ENCODE results near the gene MED13. TPM values are rescaled to one million over a fixed set of nuclear protein-coding genes. Genes with fewer than 3 reads are reported as not detected.
A peak's percentile ranks its signal among the peaks of the same experiment; 100 is the strongest.

MED13 gene
- total and polyA plus RNA-seq, 4 donors, result 4.8 to 80.4 (median 47.5) TPM

DNA sequence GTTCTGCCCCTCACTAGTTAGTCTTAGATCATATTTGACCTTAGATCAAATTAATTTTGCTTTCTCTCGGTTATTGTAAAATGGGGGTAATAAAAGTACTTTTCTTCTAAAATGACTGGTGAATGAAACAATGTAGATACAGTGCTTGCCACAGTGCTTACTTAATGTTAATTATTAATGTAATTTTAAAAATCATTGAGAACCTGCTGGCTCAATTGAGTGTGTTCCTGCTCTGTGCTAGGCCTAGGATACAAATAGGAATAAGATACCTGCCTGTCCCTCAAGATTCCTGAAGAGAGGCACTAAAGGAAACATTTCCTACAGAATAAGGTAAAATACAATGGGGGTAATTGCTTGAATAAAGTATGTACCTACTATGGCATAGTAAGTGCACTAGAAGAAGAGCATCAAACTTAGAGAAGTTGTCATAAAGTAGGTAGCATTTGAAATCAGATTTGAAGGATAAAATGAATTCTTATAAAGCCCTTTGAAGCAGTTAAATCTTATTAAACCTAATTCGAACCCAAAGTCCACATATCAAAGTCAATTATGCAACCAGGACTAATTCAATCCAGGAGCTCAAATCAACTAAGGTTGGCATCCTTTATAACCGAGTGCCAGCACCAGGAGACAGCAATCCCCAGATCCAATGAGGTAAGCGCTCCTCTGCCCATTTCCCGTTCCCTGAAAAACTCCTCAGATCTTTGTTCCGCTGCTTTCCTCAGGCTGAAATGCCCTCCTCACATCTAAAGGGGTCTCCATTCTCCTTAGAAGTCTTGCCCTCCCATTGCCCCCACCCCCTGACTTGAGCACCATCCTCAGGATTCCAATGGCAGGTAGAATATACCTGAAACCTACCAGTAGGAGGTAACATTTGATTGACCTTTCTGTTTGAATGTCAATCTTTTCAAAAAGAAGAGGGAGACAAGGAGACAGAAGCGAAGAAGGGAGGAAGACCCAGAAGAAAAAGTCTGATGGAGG is 2.4 kb upstream of the MED13 start:
- no peak for ATAC-seq (ENCODE audit: low FRiP score)

DNA sequence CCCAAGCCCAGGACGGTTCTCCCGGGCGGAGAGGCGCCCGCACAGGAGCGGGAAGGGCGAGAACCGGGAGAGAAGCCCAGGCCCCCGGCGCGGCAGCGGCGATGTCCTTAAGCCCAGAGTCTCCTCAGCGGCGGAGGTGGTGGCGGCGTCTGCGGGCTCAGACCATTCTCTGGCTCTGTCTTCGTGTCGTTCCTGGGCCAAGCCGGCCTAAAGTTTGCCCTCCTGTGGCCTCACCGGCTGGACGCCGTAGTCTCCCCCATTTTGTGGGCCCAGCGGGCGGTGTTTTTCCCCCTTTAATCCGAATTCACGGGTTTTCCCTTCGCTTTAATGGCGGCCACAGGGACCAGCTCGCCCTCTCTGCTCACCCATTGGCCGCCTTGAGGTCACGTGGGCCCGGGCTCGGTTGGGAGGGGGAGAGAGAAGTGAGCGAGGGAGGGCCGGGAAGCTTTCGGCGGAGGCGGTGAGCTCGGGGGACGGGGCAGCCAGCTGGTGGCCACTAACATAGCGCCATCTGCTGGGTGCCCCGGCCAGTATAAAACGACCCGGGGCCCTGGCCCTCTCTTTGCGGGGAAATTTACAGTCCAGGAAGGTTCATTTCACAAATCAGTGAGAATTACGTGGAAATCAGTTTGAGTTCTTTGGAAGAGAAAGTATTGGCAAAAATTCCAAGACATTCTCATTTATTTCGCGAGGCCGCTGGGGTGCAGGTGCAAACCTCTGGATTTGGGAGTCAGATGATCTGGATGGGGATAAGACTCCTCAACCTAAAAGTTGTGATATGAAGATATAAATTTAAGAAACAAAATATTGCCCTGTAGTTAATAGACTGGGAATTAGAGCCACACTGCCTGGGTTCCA is 762 bp upstream of the MED13 start:
- peak; percentile 99 to 100 for DNase-seq
- H3K27ac ChIP-seq (ENCODE audit: low read depth in 1 of 2, low read length in 2 of 2), result peak overlapping the region; percentile 92 to 94
- H3K27me3 ChIP-seq (ENCODE audit: control insufficient read depth in 1 of 2, insufficient read depth in 2 of 2, low read length in 1 of 2), result no peaks in the 10 kb centered on the region
- H3K36me3 ChIP-seq (ENCODE audit: control insufficient read depth in 1 of 2, insufficient read depth in 2 of 2, low read length in 1 of 2), result no peaks in the 10 kb centered on the region
- intact Hi-C loops (cut with DNase I), result loop anchor here (10.0 kb wide), 2 partner anchors 141 to 651 kb away; partner anchors contain the start of gene INTS2 (in 2 of the 2)
- peak; percentile 100 for ATAC-seq (ENCODE audit: low FRiP score)
- peak overlapping the region; percentile 97 for H3K4me3 ChIP-seq (ENCODE audit: low read length in 2 of 2)
- no peaks in the 10 kb centered on the region for H3K9me3 ChIP-seq (ENCODE audit: control insufficient read depth, low read length)
- no peaks in the 10 kb centered on the region for H3K4me1 ChIP-seq (ENCODE audit: control insufficient read depth in 1 of 2, insufficient read depth in 2 of 2, low read length in 2 of 2)
- WGBS, 2 donors, result 1 to 2% methylated on average over 51 of the region's 51 CpGs

More for the DNA sequence above, 2.4 kb upstream of the MED13 start:
- H3K9me3 ChIP-seq (ENCODE audit: control insufficient read depth, low read length), result no peaks in the 10 kb centered on the region
- H3K27me3 ChIP-seq (ENCODE audit: control insufficient read depth in 1 of 2, insufficient read depth in 2 of 2, low read length in 1 of 2), result no peaks in the 10 kb centered on the region
- WGBS, 2 donors, result 94% methylated on average over 7 of the region's 7 CpGs
- H3K4me3 ChIP-seq (ENCODE audit: low read length in 2 of 2), result no peak overlapping the region
- DNase-seq, result no peak
- no peaks in the 10 kb centered on the region for H3K36me3 ChIP-seq (ENCODE audit: control insufficient read depth in 1 of 2, insufficient read depth in 2 of 2, low read length in 1 of 2)
- intact Hi-C loops (cut with DNase I), result loop anchor here (10.0 kb wide), 2 partner anchors 143 to 653 kb away; partner anchors contain the start of gene INTS2 (in 2 of the 2)
- no peaks in the 10 kb centered on the region for H3K4me1 ChIP-seq (ENCODE audit: control insufficient read depth in 1 of 2, insufficient read depth in 2 of 2, low read length in 2 of 2)
- H3K27ac ChIP-seq (ENCODE audit: low read depth in 1 of 2, low read length in 2 of 2), result peak overlapping the region in 1 of 2 donors; percentile 28

DNA sequence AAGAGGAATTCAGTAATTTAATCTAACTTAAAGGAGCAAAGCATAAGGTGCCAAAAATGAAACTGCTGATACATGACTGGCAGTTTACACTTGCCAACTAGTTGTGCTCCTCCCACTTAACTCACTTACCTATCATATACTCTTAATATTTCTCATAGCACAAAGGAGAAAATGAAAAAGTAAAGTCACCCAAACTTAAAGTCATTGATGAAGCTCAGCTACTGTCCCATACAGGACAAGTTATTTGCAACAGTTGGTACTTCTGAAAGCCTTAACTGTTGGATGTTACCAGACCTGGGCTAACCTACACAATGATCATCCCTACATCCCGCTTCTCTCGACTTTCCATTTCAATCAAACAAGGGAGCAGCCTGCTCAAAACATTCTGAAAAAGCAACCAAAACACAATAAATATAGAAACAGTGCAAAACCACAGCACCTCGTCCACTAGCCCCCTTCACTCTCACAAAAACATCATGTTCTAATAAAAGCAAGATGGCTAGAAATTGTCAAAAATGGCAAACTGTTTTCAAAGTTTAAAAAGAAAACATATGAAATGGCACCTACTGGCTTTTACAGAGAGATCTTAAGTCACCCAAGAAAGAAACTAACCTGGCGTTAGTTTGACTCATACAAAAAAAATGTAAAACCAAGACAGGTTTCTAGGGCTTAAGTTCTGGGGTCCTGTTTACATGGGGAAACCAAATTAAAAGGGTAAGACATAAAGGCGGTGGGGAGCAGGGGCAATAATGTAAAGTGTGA is 868 bp downstream of the MED13 start:
- no peak for ATAC-seq (ENCODE audit: low FRiP score)
- Histone ChIP-seq H3K4me3 (ENCODE audit: low read length in 2 of 2) (peak overlapping the region; percentile 97), H3K27ac (ENCODE audit: low read depth in 1 of 2, low read length in 2 of 2) (peak overlapping the region; percentile 82 to 92), H3K4me1 (ENCODE audit: control insufficient read depth in 1 of 2, insufficient read depth in 2 of 2, low read length in 2 of 2) (peaks cover 0 to 3% of the 10 kb centered on the region in 2 donors), H3K9me3 (ENCODE audit: control insufficient read depth, low read length) (no peaks in the 10 kb centered on the region), H3K27me3 (ENCODE audit: control insufficient read depth in 1 of 2, insufficient read depth in 2 of 2, low read length in 1 of 2) (no peaks in the 10 kb centered on the region), H3K36me3 (ENCODE audit: control insufficient read depth in 1 of 2, insufficient read depth in 2 of 2, low read length in 1 of 2) (peaks cover 0 to 2% of the 10 kb centered on the region in 2 donors)
- intact Hi-C loops (cut with DNase I), result loop anchor here (10.0 kb wide), 2 partner anchors 139 to 649 kb away; partner anchors contain the start of gene INTS2 (in 2 of the 2)
- no peak for DNase-seq
- WGBS, 2 donors, result 1 to 2% methylated on average over 5 of the region's 5 CpGs

DNA sequence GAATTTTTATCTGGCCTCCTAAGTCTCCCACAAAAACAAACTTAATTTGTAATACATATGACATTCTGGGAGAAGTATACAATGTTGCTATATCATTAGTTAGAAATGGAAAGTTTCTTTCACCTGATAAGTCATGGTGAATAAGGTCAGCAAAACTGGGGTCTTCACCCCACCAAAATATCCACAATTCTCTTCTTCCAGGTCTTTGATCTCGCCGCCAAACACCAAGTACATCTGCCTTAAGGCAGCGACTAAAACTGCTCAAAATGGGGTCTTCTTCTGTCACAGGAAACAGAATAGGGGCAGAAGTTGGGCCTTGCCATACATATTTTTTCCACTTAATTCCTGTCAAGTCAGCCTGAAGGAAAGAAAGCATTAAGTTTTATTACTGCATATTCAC is 2.1 kb downstream of the MED13 start:
- peak overlapping the region in 1 of 2 donors; percentile 54 for H3K27ac ChIP-seq (ENCODE audit: low read depth in 1 of 2, low read length in 2 of 2)
- intact Hi-C loops (cut with DNase I), result loop anchor here (10.0 kb wide), 2 partner anchors 138 to 648 kb away; partner anchors contain the start of gene INTS2 (in 2 of the 2)

DNA sequence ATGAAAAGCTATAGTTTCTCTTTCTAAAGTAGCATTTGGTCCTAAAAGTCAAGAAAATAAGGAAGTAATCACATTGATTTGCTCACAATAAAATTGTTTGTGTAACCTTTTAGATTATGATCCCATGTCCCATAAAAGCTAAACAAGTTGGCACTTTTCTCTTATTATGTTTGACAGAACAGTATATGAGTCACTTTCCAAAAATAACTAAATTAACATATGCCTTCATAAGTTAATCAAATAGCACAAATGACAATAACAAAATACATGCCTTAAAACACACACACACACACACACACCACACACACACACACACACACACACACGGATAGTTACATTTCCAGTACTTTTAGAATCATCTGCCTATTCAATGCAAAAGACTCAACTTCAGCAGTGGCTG is 2.8 kb downstream of the MED13 start:
- Histone ChIP-seq H3K36me3 (ENCODE audit: control insufficient read depth in 1 of 2, insufficient read depth in 2 of 2, low read length in 1 of 2) (peaks cover 0 to 2% of the 10 kb centered on the region in 2 donors), H3K27me3 (ENCODE audit: control insufficient read depth in 1 of 2, insufficient read depth in 2 of 2, low read length in 1 of 2) (no peaks in the 10 kb centered on the region), H3K9me3 (ENCODE audit: control insufficient read depth, low read length) (no peaks in the 10 kb centered on the region), H3K4me3 (ENCODE audit: low read length in 2 of 2) (no peak overlapping the region), H3K4me1 (ENCODE audit: control insufficient read depth in 1 of 2, insufficient read depth in 2 of 2, low read length in 2 of 2) (peaks cover 3% of the 10 kb centered on the region in 2 donors), H3K27ac (ENCODE audit: low read depth in 1 of 2, low read length in 2 of 2) (no peak overlapping the region)
- intact Hi-C loops (cut with DNase I), result loop anchor here (10.0 kb wide), 2 partner anchors 138 to 648 kb away; partner anchors contain the start of gene INTS2 (in 2 of the 2)
- DNase-seq (no peak), ATAC-seq (ENCODE audit: low FRiP score) (no peak)
- 0 to 1% methylated on average over 1 of the region's 1 CpG for WGBS, 2 donors

More for the DNA sequence above, 2.1 kb downstream of the MED13 start:
- Histone ChIP-seq H3K36me3 (ENCODE audit: control insufficient read depth in 1 of 2, insufficient read depth in 2 of 2, low read length in 1 of 2) (peaks cover 0 to 2% of the 10 kb centered on the region in 2 donors), H3K27me3 (ENCODE audit: control insufficient read depth in 1 of 2, insufficient read depth in 2 of 2, low read length in 1 of 2) (no peaks in the 10 kb centered on the region), H3K4me3 (ENCODE audit: low read length in 2 of 2) (peak overlapping the region in 1 of 2 donors; percentile 22), H3K4me1 (ENCODE audit: control insufficient read depth in 1 of 2, insufficient read depth in 2 of 2, low read length in 2 of 2) (peaks cover 3% of the 10 kb centered on the region in 2 donors), H3K9me3 (ENCODE audit: control insufficient read depth, low read length) (no peaks in the 10 kb centered on the region)
- WGBS, 2 donors, result 58 to 63% methylated on average over 3 of the region's 3 CpGs
- DNase-seq, result no peak
- no peak for ATAC-seq (ENCODE audit: low FRiP score)

DNA sequence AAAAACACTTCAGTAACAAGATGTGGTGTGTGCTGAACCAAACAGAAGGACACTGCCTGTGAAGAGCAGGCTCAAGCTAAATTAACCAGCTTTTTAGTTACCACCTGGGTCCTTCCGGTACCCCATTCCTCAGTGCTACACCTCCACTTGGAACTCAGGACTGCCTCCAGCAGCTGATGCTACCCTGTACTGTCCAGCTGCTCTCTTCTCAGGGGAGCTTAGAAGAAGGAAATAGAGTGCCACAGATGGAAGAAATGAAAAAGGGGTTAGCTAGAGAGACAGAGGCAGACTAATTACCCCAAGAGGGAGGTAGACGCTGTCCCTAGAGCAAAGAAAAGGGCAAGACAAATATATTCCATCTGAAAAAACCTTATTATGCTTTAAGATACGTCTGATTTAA is 5.7 kb downstream of the MED13 start:
- Histone ChIP-seq H3K4me1 (ENCODE audit: control insufficient read depth in 1 of 2, insufficient read depth in 2 of 2, low read length in 2 of 2) (peaks cover 3% of the 10 kb centered on the region in 2 donors), H3K4me3 (ENCODE audit: low read length in 2 of 2) (no peak overlapping the region), H3K36me3 (ENCODE audit: control insufficient read depth in 1 of 2, insufficient read depth in 2 of 2, low read length in 1 of 2) (peaks cover 0 to 2% of the 10 kb centered on the region in 2 donors), H3K27ac (ENCODE audit: low read depth in 1 of 2, low read length in 2 of 2) (peak overlapping the region in 1 of 2 donors; percentile 59), H3K27me3 (ENCODE audit: control insufficient read depth in 1 of 2, insufficient read depth in 2 of 2, low read length in 1 of 2) (no peaks in the 10 kb centered on the region), H3K9me3 (ENCODE audit: control insufficient read depth, low read length) (no peaks in the 10 kb centered on the region)
- intact Hi-C loops (cut with DNase I), result loop anchor here in 1 of 2 donors (10.0 kb wide), 1 partner anchor 75 kb away; no protein-coding TSS in a partner anchor
- ATAC-seq (ENCODE audit: low FRiP score), result no peak
- 27 to 31% methylated on average over 3 of the region's 3 CpGs for WGBS, 2 donors
- DNase-seq, result no peak

DNA sequence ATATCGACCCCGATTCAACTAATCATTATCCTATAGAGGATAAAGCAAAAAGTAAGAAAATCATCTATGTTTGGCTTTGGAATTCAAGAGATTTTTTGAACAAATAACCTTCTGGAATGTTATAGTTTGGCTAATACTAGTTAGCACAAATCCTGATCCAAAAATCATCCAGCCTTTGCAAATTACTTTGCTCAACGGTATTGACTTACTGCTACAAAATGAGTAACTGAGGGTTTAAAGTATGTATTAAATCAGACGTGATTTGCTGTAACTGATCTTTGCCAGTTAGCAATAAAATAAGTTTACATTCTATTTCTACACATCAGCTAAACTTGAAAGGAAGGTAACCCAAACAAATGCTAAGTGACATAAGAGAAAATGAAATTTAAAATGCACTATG is 6.5 kb downstream of the MED13 start:
- H3K9me3 ChIP-seq (ENCODE audit: control insufficient read depth, low read length), result no peaks in the 10 kb centered on the region
- H3K4me1 ChIP-seq (ENCODE audit: control insufficient read depth in 1 of 2, insufficient read depth in 2 of 2, low read length in 2 of 2), result peaks cover 3% of the 10 kb centered on the region in 2 donors
- DNase-seq (no peak), ATAC-seq (ENCODE audit: low FRiP score) (no peak)
- intact Hi-C loops (cut with DNase I), result loop anchor here in 1 of 2 donors (10.0 kb wide), 1 partner anchor 74 kb away; no protein-coding TSS in a partner anchor
- H3K36me3 ChIP-seq (ENCODE audit: control insufficient read depth in 1 of 2, insufficient read depth in 2 of 2, low read length in 1 of 2), result peaks cover 0 to 2% of the 10 kb centered on the region in 2 donors
- 44 to 49% methylated on average over 4 of the region's 4 CpGs for WGBS, 2 donors
- H3K4me3 ChIP-seq (ENCODE audit: low read length in 2 of 2), result no peak overlapping the region
- H3K27ac ChIP-seq (ENCODE audit: low read depth in 1 of 2, low read length in 2 of 2), result no peak overlapping the region
- no peaks in the 10 kb centered on the region for H3K27me3 ChIP-seq (ENCODE audit: control insufficient read depth in 1 of 2, insufficient read depth in 2 of 2, low read length in 1 of 2)
